ENCODE data around the gene HOXA9.

HOXA9 gene

GRCh38 chr7:27119412-27119911, 45.9 kb downstream of the HOXA9 start:
- ChIA-PET CTCF (interaction anchor here (1.3 to 1.4 kb wide), 3 partner anchors 9 to 14 kb away, joined by 3 read pairs; no protein-coding TSS in a partner anchor), POLR2A (no interaction called here)
- DNase-seq (ENCODE audit: extremely low spot score): no peak
- no peak for TF ChIP-seq CTCF (IDR thresholded peaks at IDR 0.05; ENCODE audit: control extremely low read depth, extremely low read depth, low read depth, missing control alignments)

GRCh38 chr7:27118580-27118979, 46.8 kb downstream of the HOXA9 start:
- no peak for DNase-seq (ENCODE audit: extremely low spot score)
- POLR2A ChIA-PET: no interaction called here
- CTCF ChIA-PET: interaction anchor here (1.3 kb wide), 1 partner anchor 9 kb away, joined by 3 read pairs; no protein-coding TSS in a partner anchor
- TF ChIP-seq CTCF (IDR thresholded peaks at IDR 0.05; ENCODE audit: control extremely low read depth, extremely low read depth, low read depth, missing control alignments): no peak

GRCh38 chr7:27117887-27118491, 47.3 kb downstream of the HOXA9 start:
- CTCF ChIA-PET: no interaction called here
- no peak for TF ChIP-seq CTCF (IDR thresholded peaks at IDR 0.05; ENCODE audit: control extremely low read depth, extremely low read depth, low read depth, missing control alignments)
- DNase-seq (ENCODE audit: extremely low spot score): no peak
- POLR2A ChIA-PET: no interaction called here

GRCh38 chr7:27116962-27117886, 48.1 kb downstream of the HOXA9 start:
- CTCF ChIA-PET: no interaction called here

GRCh38 chr7:27116031-27116961, 49.0 kb downstream of the HOXA9 start:
- no peak for TF ChIP-seq CTCF (IDR thresholded peaks at IDR 0.05; ENCODE audit: control extremely low read depth, extremely low read depth, low read depth, missing control alignments)
- no peak for DNase-seq (ENCODE audit: extremely low spot score)
- ChIA-PET POLR2A (no interaction called here), CTCF (no interaction called here)

More at GRCh38 chr7:27116962-27117886, 48.1 kb downstream of the HOXA9 start:
- POLR2A ChIA-PET: no interaction called here
- TF ChIP-seq CTCF (IDR thresholded peaks at IDR 0.05; ENCODE audit: control extremely low read depth, extremely low read depth, low read depth, missing control alignments): no peak
- DNase-seq (ENCODE audit: extremely low spot score): no peak
